ENCODE results near the gene SLC25A3.
"Not testable (repeated sequence)": the region's sequence is repeated elsewhere in the genome, so short reads cannot be mapped to it uniquely, and the experiment has no call there.

DNA sequence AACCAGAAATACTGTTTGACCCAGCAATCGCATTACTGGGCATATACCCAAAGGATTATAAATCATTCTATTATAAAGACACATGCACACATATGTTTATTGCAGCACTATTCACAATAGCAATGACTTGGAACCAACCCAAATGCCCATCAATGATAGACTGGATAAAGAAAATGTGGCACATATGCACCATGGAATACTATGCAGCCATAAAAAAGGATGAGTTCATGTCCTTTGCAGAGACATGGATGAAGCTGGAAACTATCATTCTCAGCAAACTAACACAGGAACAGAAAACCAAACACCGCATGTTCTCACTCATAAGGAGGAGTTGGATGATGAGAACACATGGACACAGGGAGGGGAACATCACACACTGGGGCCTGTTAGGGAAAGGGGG is 16.7 kb upstream of the SLC25A3 start:
- TF ChIP-seq, protein P1, sequence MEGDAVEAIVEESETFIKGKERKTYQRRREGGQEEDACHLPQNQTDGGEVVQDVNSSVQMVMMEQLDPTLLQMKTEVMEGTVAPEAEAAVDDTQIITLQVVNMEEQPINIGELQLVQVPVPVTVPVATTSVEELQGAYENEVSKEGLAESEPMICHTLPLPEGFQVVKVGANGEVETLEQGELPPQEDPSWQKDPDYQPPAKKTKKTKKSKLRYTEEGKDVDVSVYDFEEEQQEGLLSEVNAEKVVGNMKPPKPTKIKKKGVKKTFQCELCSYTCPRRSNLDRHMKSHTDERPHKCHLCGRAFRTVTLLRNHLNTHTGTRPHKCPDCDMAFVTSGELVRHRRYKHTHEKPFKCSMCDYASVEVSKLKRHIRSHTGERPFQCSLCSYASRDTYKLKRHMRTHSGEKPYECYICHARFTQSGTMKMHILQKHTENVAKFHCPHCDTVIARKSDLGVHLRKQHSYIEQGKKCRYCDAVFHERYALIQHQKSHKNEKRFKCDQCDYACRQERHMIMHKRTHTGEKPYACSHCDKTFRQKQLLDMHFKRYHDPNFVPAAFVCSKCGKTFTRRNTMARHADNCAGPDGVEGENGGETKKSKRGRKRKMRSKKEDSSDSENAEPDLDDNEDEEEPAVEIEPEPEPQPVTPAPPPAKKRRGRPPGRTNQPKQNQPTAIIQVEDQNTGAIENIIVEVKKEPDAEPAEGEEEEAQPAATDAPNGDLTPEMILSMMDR (optimal IDR thresholded peaks at IDR 0.05 in 1 of 3, IDR thresholded peaks at IDR 0.05 in 1 of 3, conservative IDR thresholded peaks at IDR 0.05 in 1 of 3; ENCODE audit: extremely low read depth in 1 of 3, insufficient read depth in 2 of 3, low read length in 3 of 3): not testable (repeated sequence)
- not testable (repeated sequence) for TF ChIP-seq EZH2 (IDR thresholded peaks at IDR 0.05; ENCODE audit: low read length)
